Suprapubic skin (tissue), 4 donors: Measurements from ENCODE around the gene BANP.

Source experiments
- CTCF ChIP-seq, 2 donors: fragments of 200-600 bp in 1 of 2; fragments of 450-650 bp in 1 of 2; sonication (generic) in 1 of 2; IDR thresholded peaks; one replicate each; pipeline ENCODE4 v1.5.1; 2016 to 2019; ENCODE audit warnings: antibody characterized with exemption in 2 of 2, mild to moderate bottlenecking in 1 of 2, moderate library complexity in 1 of 2
- POLR2A ChIP-seq, 2 donors: fragments of 450-650 bp; IDR thresholded peaks; one replicate each; pipeline ENCODE4 v1.6.1; 2017; ENCODE audit warnings: antibody characterized with exemption in 2 of 2, mild to moderate bottlenecking in 2 of 2, moderate library complexity in 2 of 2
- POLR2AphosphoS5 ChIP-seq, 3 donors: sonication (generic); formaldehyde crosslinking; IDR thresholded peaks; one replicate each; pipeline ENCODE4 v1.6.1; 2017; ENCODE audit warnings: antibody characterized with exemption in 3 of 3

DNA sequence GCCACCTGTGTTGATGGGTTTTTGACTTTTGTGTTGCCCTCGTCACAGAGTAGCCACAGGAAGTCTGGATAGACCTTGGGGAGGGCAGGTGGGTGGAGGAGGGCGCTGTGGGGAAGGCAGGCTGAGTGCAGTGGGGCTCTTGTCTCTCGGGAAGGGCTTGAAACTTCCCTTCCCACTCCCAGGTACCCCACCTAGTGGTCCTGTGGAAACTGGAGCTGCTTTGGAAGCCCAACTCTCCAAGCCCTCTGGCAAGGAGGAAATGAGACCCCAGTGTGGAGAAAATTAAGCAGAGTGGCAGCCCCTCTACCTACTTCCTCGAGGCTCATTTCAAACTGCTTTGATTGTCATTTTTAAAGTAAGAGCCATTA is 24.1 kb upstream of the BANP start:
- TF ChIP-seq POLR2A (IDR thresholded peaks at IDR 0.05) (no peak), CTCF (IDR thresholded peaks at IDR 0.05) (no peak), POLR2AphosphoS5 (IDR thresholded peaks at IDR 0.05) (no peak)
